GM18519 (cell line): ENCODE data around the gene CELF2.

Experiments
- ATAC-seq: cut with Tn5 transposase; IDR thresholded peaks from one replicate; pipeline ENCODE4 v1.9.1; 2021; ENCODE audit warnings: mild to moderate bottlenecking, moderate library complexity; ENCODE audit not compliant: unreplicated experiment, low FRiP score

CELF2 gene

GRCh38 chr10:11280187-11280932 is 262.7 kb downstream of the CELF2 start:
- no peak for ATAC-seq

- ATAC-seq = no peak
These were observed 264.5 kb downstream of the CELF2 start for GRCh38 chr10:11282156-11282555.

- ATAC-seq = no peak
These were observed 265.0 kb downstream of the CELF2 start for GRCh38 chr10:11282661-11283060.

- ATAC-seq = no peak
These were observed 266.8 kb downstream of the CELF2 start for GRCh38 chr10:11284291-11285085.

- ATAC-seq = no peak
These were observed 267.5 kb downstream of the CELF2 start for GRCh38 chr10:11285171-11285570.

- ATAC-seq = peak; percentile 91
These were observed 268.7 kb downstream of the CELF2 start for GRCh38 chr10:11286261-11286852.

GRCh38 chr10:11288302-11288701 is 270.6 kb downstream of the CELF2 start:
- ATAC-seq = no peak

- ATAC-seq = no peak
These were observed 272.7 kb downstream of the CELF2 start for GRCh38 chr10:11290156-11290890.

- ATAC-seq = no peak
These were observed 275.1 kb downstream of the CELF2 start for GRCh38 chr10:11292576-11293302.

GRCh38 chr10:11293332-11293731 is 275.7 kb downstream of the CELF2 start:
- ATAC-seq = no peak

- no peak for ATAC-seq
These were observed 277.3 kb downstream of the CELF2 start for GRCh38 chr10:11294831-11295450.

- ATAC-seq = no peak
These were observed 277.8 kb downstream of the CELF2 start for GRCh38 chr10:11295492-11295891.

- no peak for ATAC-seq
These were observed 279.5 kb downstream of the CELF2 start for GRCh38 chr10:11297136-11297535.

- no peak for ATAC-seq
These were observed 280.4 kb downstream of the CELF2 start for GRCh38 chr10:11298116-11298515.

GRCh38 chr10:11299125-11299524 is 281.5 kb downstream of the CELF2 start:
- ATAC-seq = no peak

- ATAC-seq = no peak
These were observed 282.4 kb downstream of the CELF2 start for GRCh38 chr10:11300026-11300425.

- no peak for ATAC-seq
These were observed 282.9 kb downstream of the CELF2 start for GRCh38 chr10:11300563-11300962.

- ATAC-seq = no peak
These were observed 284.0 kb downstream of the CELF2 start for GRCh38 chr10:11301571-11302111.

GRCh38 chr10:11302181-11302580 is 284.5 kb downstream of the CELF2 start:
- ATAC-seq = no peak
